KMS-11 (cell line): ENCODE measurements around the gene TANC1.

Experiments
- H2AFZ ChIP-seq: fragments of 200-600 bp; sonication (generic); 2 replicates; pipeline ENCODE4 v1.6.1; 2016; ENCODE audit warnings: antibody characterized with exemption, mixed run types, low read depth
- H3K27ac ChIP-seq: fragments of 200-600 bp; sonication (generic); 2 replicates; pipeline ENCODE4 v1.6.1; 2016; ENCODE audit warnings: mild to moderate bottlenecking, mixed run types
- H3K27me3 ChIP-seq: fragments of 200-600 bp; sonication (generic); 2 replicates; pipeline ENCODE4 v1.6.1; 2017; ENCODE audit warnings: mild to moderate bottlenecking, low read depth, mixed run types, moderate library complexity; ENCODE audit not compliant: insufficient read depth
- H3K36me3 ChIP-seq: fragments of 200-600 bp; sonication (generic); 2 replicates; pipeline ENCODE4 v1.6.1; 2017; ENCODE audit warnings: mild to moderate bottlenecking, mixed run types; ENCODE audit not compliant: insufficient read depth
- H3K4me1 ChIP-seq: fragments of 200-600 bp; sonication (generic); 2 replicates; pipeline ENCODE4 v1.6.1; 2016; ENCODE audit warnings: mild to moderate bottlenecking, low read depth, mixed run types; ENCODE audit not compliant: poor library complexity, severe bottlenecking
- H3K4me2 ChIP-seq: fragments of 200-600 bp; sonication (generic); 2 replicates; pipeline ENCODE4 v1.7.0; 2016; ENCODE audit warnings: mild to moderate bottlenecking, mixed run types
- H3K4me3 ChIP-seq: fragments of 200-600 bp; sonication (generic); IDR thresholded peaks from 2 replicates; pipeline ENCODE4 v1.6.1; 2017; ENCODE audit warnings: low read depth, low read length, mixed read lengths; ENCODE audit not compliant: insufficient read depth
- H3K79me2 ChIP-seq: fragments of 200-600 bp; sonication (generic); 2 replicates; pipeline ENCODE4 v1.6.1; 2016; ENCODE audit warnings: low read depth, mixed run types; ENCODE audit not compliant: insufficient read depth
- H3K9ac ChIP-seq: fragments of 200-600 bp; sonication (generic); 2 replicates; pipeline ENCODE4 v1.6.1; 2016; ENCODE audit warnings: mild to moderate bottlenecking, mixed run types
- H4K20me1 ChIP-seq: fragments of 200-600 bp; sonication (generic); 2 replicates; pipeline ENCODE4 v1.6.1; 2016; ENCODE audit warnings: mild to moderate bottlenecking, mixed run types; ENCODE audit not compliant: insufficient read depth
- CTCF ChIP-seq: fragments of 200-600 bp; sonication (generic); conservative IDR thresholded peaks from 2 replicates; pipeline ENCODE4 v1.6.1; 2017; ENCODE audit warnings: low read depth, mild to moderate bottlenecking, antibody characterized with exemption, low read length, moderate library complexity, mixed read lengths

The TANC1 gene

GRCh38 chr2:159148901-159149300, 180.5 kb downstream of the TANC1 start:
- Histone ChIP-seq H3K27me3 (no peaks in the 10 kb centered on the region), H3K36me3 (no peaks in the 10 kb centered on the region; the same call in 1 of the 2 replicates), H3K4me1 (peaks cover 13% of the 10 kb centered on the region), H3K4me3 (no peak overlapping the region), H3K27ac (no peak overlapping the region), H2AFZ (no peak overlapping the region), H3K4me2 (no peak overlapping the region), H4K20me1 (no peaks in the 10 kb centered on the region), H3K79me2 (no peaks in the 10 kb centered on the region), H3K9ac (no peak overlapping the region)
- TF ChIP-seq CTCF: no peak

GRCh38 chr2:159149747-159150146, 181.3 kb downstream of the TANC1 start:
- H3K27ac ChIP-seq: no peak overlapping the region
- H2AFZ ChIP-seq: no peak overlapping the region
- peaks cover 13% of the 10 kb centered on the region for H3K4me1 ChIP-seq

GRCh38 chr2:159150280-159150746, 181.9 kb downstream of the TANC1 start:
- Histone ChIP-seq H3K4me3 (no peak overlapping the region), H3K27ac (no peak overlapping the region), H3K4me1 (peaks cover 8% of the 10 kb centered on the region), H3K36me3 (no peaks in the 10 kb centered on the region; the same call in 1 of the 2 replicates), H3K27me3 (no peaks in the 10 kb centered on the region), H3K9ac (no peak overlapping the region), H2AFZ (no peak overlapping the region), H3K79me2 (no peaks in the 10 kb centered on the region), H4K20me1 (no peaks in the 10 kb centered on the region), H3K4me2 (no peak overlapping the region)
- no peak for TF ChIP-seq CTCF

More at GRCh38 chr2:159149747-159150146, 181.3 kb downstream of the TANC1 start:
- no peak overlapping the region for H3K4me3 ChIP-seq
- H3K36me3 ChIP-seq: no peaks in the 10 kb centered on the region; the same call in 1 of the 2 replicates
- no peak for TF ChIP-seq CTCF
- H3K4me2 ChIP-seq: no peak overlapping the region
- H3K27me3 ChIP-seq: no peaks in the 10 kb centered on the region
- no peaks in the 10 kb centered on the region for H4K20me1 ChIP-seq
- H3K9ac ChIP-seq: no peak overlapping the region
- no peaks in the 10 kb centered on the region for H3K79me2 ChIP-seq

- Histone ChIP-seq H3K27me3 (no peaks in the 10 kb centered on the region), H3K4me3 (no peak overlapping the region), H3K4me2 (no peak overlapping the region), H3K79me2 (no peaks in the 10 kb centered on the region), H2AFZ (no peak overlapping the region), H4K20me1 (no peaks in the 10 kb centered on the region), H3K27ac (no peak overlapping the region), H3K36me3 (no peaks in the 10 kb centered on the region; the same call in 1 of the 2 replicates), H3K9ac (no peak overlapping the region), H3K4me1 (peaks cover 7% of the 10 kb centered on the region)
- no peak for TF ChIP-seq CTCF
These were observed 183.0 kb downstream of the TANC1 start for GRCh38 chr2:159151198-159152127.
